ENCODE measurements around the gene LSM10.

Gene LSM10

GRCh38 chr1:36400514-36400824, 2.8 kb upstream of the LSM10 start:
- H3K4me3 ChIP-seq (ENCODE audit: low read depth, low read length): no peak overlapping the region
- DNase-seq (ENCODE audit: low read depth): no peak
- no peak for TF ChIP-seq CTCF (IDR thresholded peaks at IDR 0.05; ENCODE audit: control insufficient read depth, extremely low read depth, insufficient read depth)

GRCh38 chr1:36398370-36398977, 766 bp upstream of the LSM10 start:
- peak overlapping the region; percentile 94 for H3K4me3 ChIP-seq (ENCODE audit: low read depth, low read length)
- DNase-seq (ENCODE audit: low read depth): no peak
- no peak for TF ChIP-seq CTCF (IDR thresholded peaks at IDR 0.05; ENCODE audit: control insufficient read depth, extremely low read depth, insufficient read depth)

- DNase-seq (ENCODE audit: low read depth): no peak
- H3K4me3 ChIP-seq (ENCODE audit: low read depth, low read length): peak overlapping the region; percentile 94
- no peak for TF ChIP-seq CTCF (IDR thresholded peaks at IDR 0.05; ENCODE audit: control insufficient read depth, extremely low read depth, insufficient read depth)
These were observed 678 bp downstream of the LSM10 start for GRCh38 chr1:36397083-36397377.

- DNase-seq (ENCODE audit: low read depth): no peak
- no peak for TF ChIP-seq CTCF (IDR thresholded peaks at IDR 0.05; ENCODE audit: control insufficient read depth, extremely low read depth, insufficient read depth)
- no peak overlapping the region; the same call in 1 of the 2 replicates for H3K4me3 ChIP-seq (ENCODE audit: low read depth, low read length)
These were observed 1.3 kb downstream of the LSM10 start for GRCh38 chr1:36396359-36396758.

GRCh38 chr1:36393686-36394085, 4.0 kb downstream of the LSM10 start:
- no peak for DNase-seq (ENCODE audit: low read depth)
- TF ChIP-seq CTCF (IDR thresholded peaks at IDR 0.05; ENCODE audit: control insufficient read depth, extremely low read depth, insufficient read depth): no peak
- H3K4me3 ChIP-seq (ENCODE audit: low read depth, low read length): no peak overlapping the region

GRCh38 chr1:36392836-36393235, 4.9 kb downstream of the LSM10 start:
- no peak overlapping the region for H3K4me3 ChIP-seq (ENCODE audit: low read depth, low read length)
- TF ChIP-seq CTCF (IDR thresholded peaks at IDR 0.05; ENCODE audit: control insufficient read depth, extremely low read depth, insufficient read depth): no peak
- no peak for DNase-seq (ENCODE audit: low read depth)

GRCh38 chr1:36391271-36391670, 6.4 kb downstream of the LSM10 start:
- no peak overlapping the region for H3K4me3 ChIP-seq (ENCODE audit: low read depth, low read length)
- no peak for DNase-seq (ENCODE audit: low read depth)
- TF ChIP-seq CTCF (IDR thresholded peaks at IDR 0.05; ENCODE audit: control insufficient read depth, extremely low read depth, insufficient read depth): no peak

Measured in LNCaP clone FGC (cell line).